ENCODE results near the gene NAXE. TPM values are rescaled to one million over a fixed set of nuclear protein-coding genes. Genes with fewer than 3 reads are reported as not detected.
A peak's percentile ranks its signal among the peaks of the same experiment; 100 is the strongest.
"Not testable (repeated sequence)": the region's sequence is repeated elsewhere in the genome, so short reads cannot be mapped to it uniquely, and the experiment has no call there.

NAXE gene
- total RNA-seq, 4 donors from 2014 or later = 42.7 to 80.8 (median 63.3) TPM

- peak within 1 kb of the TSS; percentile 70 for H3K27ac ChIP-seq
- H3K27me3 ChIP-seq = no peaks in the 10 kb centered on the region
- peaks cover 24% of the 10 kb centered on the region for H3K4me1 ChIP-seq
- under 1% methylated on average over 22 of the region's 35 CpGs for WGBS
- H3K36me3 ChIP-seq = peaks cover 26% of the 10 kb centered on the region
- TF ChIP-seq POLR2A (IDR thresholded peaks at IDR 0.05) = peak in 1 of 2 donors; percentile 43
- no peak for TF ChIP-seq CTCF (IDR thresholded peaks at IDR 0.05)
- TF ChIP-seq POLR2AphosphoS5 (IDR thresholded peaks at IDR 0.05) = peak in 1 of 3 donors; percentile 46
- no peaks in the 10 kb centered on the region for H3K9me3 ChIP-seq
- peak within 1 kb of the TSS; percentile 67 for H3K4me3 ChIP-seq
- peak; percentile 89 to 90 for DNase-seq (ENCODE audit: low spot score in 2 of 2)
Measured at GRCh38 chr1:156601122-156601830, 9.7 kb downstream of the NAXE start, which contains the start of gene GPATCH4. Gene GPATCH4, minus strand, starts transcription at chr1:156601479.

GRCh38 chr1:156601892-156602291 is 10.3 kb downstream of the NAXE start:
- TF ChIP-seq POLR2AphosphoS5 (IDR thresholded peaks at IDR 0.05) = no peak
- no peak for TF ChIP-seq EP300 (IDR thresholded peaks at IDR 0.05)
- no peak for TF ChIP-seq CTCF (IDR thresholded peaks at IDR 0.05)
- TF ChIP-seq POLR2A (IDR thresholded peaks at IDR 0.05) = no peak
- peaks cover 20% of the 10 kb centered on the region for H3K36me3 ChIP-seq
- no peaks in the 10 kb centered on the region for H3K27me3 ChIP-seq
- 58% methylated on average over 12 of the region's 12 CpGs for WGBS
- peaks cover 24% of the 10 kb centered on the region for H3K4me1 ChIP-seq
- H3K4me3 ChIP-seq = peak overlapping the region; percentile 67
- H3K27ac ChIP-seq = peak overlapping the region; percentile 70
- H3K9me3 ChIP-seq = no peaks in the 10 kb centered on the region
- DNase-seq (ENCODE audit: low spot score in 2 of 2) = no peak

GRCh38 chr1:156602557-156602993 is 11.0 kb downstream of the NAXE start:
- Histone ChIP-seq H3K4me1 (peaks cover 24% of the 10 kb centered on the region), H3K9me3 (no peaks in the 10 kb centered on the region), H3K27me3 (no peaks in the 10 kb centered on the region), H3K27ac (no peak overlapping the region), H3K4me3 (no peak overlapping the region), H3K36me3 (peaks cover 13% of the 10 kb centered on the region)
- DNase-seq (ENCODE audit: low spot score in 2 of 2) = no peak
- TF ChIP-seq EP300 (IDR thresholded peaks at IDR 0.05) (no peak), POLR2AphosphoS5 (IDR thresholded peaks at IDR 0.05) (no peak), POLR2A (IDR thresholded peaks at IDR 0.05) (no peak), CTCF (IDR thresholded peaks at IDR 0.05) (no peak)
- WGBS = 20% methylated on average over 10 of the region's 10 CpGs

- not testable (repeated sequence) for H3K4me3 ChIP-seq; DNase-seq (ENCODE audit: low spot score in 2 of 2); H3K27ac ChIP-seq; H3K36me3 ChIP-seq; H3K9me3 ChIP-seq
- peaks cover 11% of the 10 kb centered on the region for H3K4me1 ChIP-seq
- WGBS = 90% methylated on average over 4 of the region's 4 CpGs
- H3K27me3 ChIP-seq = peaks cover 22% of the 10 kb centered on the region
Measured at GRCh38 chr1:156607344-156607743, 15.8 kb downstream of the NAXE start.

GRCh38 chr1:156608036-156608674 is 16.6 kb downstream of the NAXE start:
- Histone ChIP-seq H3K4me1 (peaks cover 6% of the 10 kb centered on the region), H3K27ac (no peak overlapping the region), H3K4me3 (no peak overlapping the region), H3K9me3 (no peaks in the 10 kb centered on the region), H3K36me3 (no peaks in the 10 kb centered on the region), H3K27me3 (peaks cover 25% of the 10 kb centered on the region)
- WGBS = 33% methylated on average over 7 of the region's 7 CpGs
- no peak for DNase-seq (ENCODE audit: low spot score in 2 of 2)
- no peak for TF ChIP-seq EP300 (IDR thresholded peaks at IDR 0.05)
- TF ChIP-seq CTCF (IDR thresholded peaks at IDR 0.05) = peak; percentile 53 to 80

All from suprapubic skin (tissue), 4 donors.